Measurements from ENCODE around the gene SLC29A4.

The SLC29A4 gene

DNA sequence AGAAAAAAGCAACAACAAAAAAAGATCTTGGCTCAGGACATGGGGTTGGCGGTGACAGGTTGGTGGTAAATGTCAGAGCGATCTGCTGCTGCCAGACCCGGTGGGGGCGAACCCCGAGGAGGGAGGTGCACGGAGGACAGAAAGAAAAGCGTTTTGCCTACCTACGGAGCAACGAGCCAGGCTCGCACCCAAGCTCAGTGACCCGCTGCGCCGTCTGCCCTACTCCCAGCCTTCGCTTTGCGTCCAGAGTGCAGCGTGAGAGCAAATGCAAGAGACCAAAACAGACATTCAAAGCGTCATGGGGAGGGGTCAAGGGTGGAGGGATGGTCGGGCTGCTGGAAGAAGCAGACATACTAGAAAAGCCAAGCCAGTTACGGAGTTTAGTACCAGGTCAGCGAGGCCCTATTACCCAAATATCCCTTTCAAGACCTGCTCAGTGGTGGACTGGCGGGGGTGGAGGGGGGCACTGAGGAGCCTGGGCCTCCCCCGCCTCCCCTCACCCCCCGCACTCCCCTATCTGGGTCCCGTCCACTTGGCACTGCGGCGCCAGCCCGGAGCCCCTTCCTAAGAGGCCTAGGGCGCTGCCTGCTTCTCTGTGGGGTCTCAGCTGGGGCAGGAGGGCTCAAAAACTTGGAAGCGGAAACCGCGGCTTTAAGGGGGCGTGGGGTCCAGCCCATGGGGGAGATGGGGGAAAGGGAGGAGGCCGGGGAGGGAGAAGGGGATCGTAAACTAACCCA is 66.9 kb downstream of the SLC29A4 start:
- Histone ChIP-seq H3K27ac (replicated peaks; ENCODE audit: low read length) (no peak overlapping the region), H3K4me3 (ENCODE audit: low read length in 2 of 2) (no peak overlapping the region), H3K9ac (ENCODE audit: low read depth, low read length, poor library complexity) (no peak overlapping the region), H2AFZ (ENCODE audit: low read length) (no peak overlapping the region), H3K4me2 (ENCODE audit: insufficient read depth, low read length, poor library complexity, severe bottlenecking) (peak overlapping the region; percentile 38), H2BK5ac (ENCODE audit: low read length) (no peak overlapping the region), H4K91ac (ENCODE audit: low read depth, low read length, poor library complexity) (no peak overlapping the region), H3K79me1 (ENCODE audit: low read depth, low read length) (peaks cover 8% of the 10 kb centered on the region), H2AK5ac (ENCODE audit: low read depth, low read length) (no peak overlapping the region), H3K36me3 (replicated peaks in 1 of 2; ENCODE audit: control insufficient read depth in 2 of 2, insufficient read depth in 2 of 2, low read length in 2 of 2) (peaks cover 25 to 83% of the 10 kb centered on the region in 2 donors), H3K23ac (ENCODE audit: low read depth, low read length, poor library complexity) (peak overlapping the region; percentile 45), H3K18ac (ENCODE audit: low read length) (peak overlapping the region; percentile 63), H2BK120ac (ENCODE audit: low read depth, low read length) (no peak overlapping the region), H3K14ac (ENCODE audit: low read length) (peak overlapping the region; percentile 4), H4K8ac (ENCODE audit: low read depth, low read length) (no peak overlapping the region), H2BK15ac (ENCODE audit: low read length) (no peak overlapping the region), H3K4me1 (ENCODE audit: control insufficient read depth in 2 of 2, insufficient read depth in 1 of 2, low read depth in 1 of 2, low read length in 2 of 2) (peaks cover 0 to 16% of the 10 kb centered on the region in 2 donors), H3K4ac (ENCODE audit: low read length) (peak overlapping the region; percentile 39), H3K27me3 (ENCODE audit: control insufficient read depth in 3 of 3, insufficient read depth in 3 of 3, low read depth in 1 of 3, low read length in 3 of 3) (peaks cover 0 to 42% (median 2%) of the 10 kb centered on the region in 3 experiments), H3K9me3 (replicated peaks in 1 of 2; ENCODE audit: control insufficient read depth in 2 of 2, insufficient read depth in 1 of 2, low read depth in 1 of 2, low read length in 2 of 2) (peaks cover 7 to 18% of the 10 kb centered on the region in 2 donors), H2BK12ac (ENCODE audit: low read length) (no peak overlapping the region)
- DNase-seq (ENCODE audit: low spot score), result no peak
- WGBS, 2 donors (ENCODE audit: extremely low coverage in 2 of 2, insufficient read length in 2 of 2, insufficient replicate concordance in 1 of 2), result no CpG with 5 or more reads among the region's 34 CpGs

DNA sequence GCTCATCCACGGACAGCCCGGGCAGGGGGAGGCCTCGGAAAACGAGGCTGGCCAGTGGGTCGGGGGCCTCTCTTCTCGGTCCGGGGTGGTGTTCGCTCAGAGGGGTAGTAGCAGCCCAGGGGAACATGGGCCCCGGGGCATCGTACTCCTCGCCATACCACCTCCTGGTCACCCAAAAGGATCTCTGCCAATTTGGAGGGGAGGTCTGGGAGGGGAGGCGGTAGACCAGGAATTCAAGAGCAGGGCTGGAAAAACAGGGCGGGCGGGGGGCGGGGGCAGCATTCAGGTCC is 67.4 kb downstream of the SLC29A4 start:
- H3K18ac ChIP-seq (ENCODE audit: low read length), result no peak overlapping the region
- no peak overlapping the region for H2AK5ac ChIP-seq (ENCODE audit: low read depth, low read length)
- H3K4me2 ChIP-seq (ENCODE audit: insufficient read depth, low read length, poor library complexity, severe bottlenecking), result peak overlapping the region; percentile 14
- peaks cover 2 to 14% of the 10 kb centered on the region in 2 donors for H3K9me3 ChIP-seq (replicated peaks in 1 of 2; ENCODE audit: control insufficient read depth in 2 of 2, insufficient read depth in 1 of 2, low read depth in 1 of 2, low read length in 2 of 2)
- H3K27me3 ChIP-seq (ENCODE audit: control insufficient read depth in 3 of 3, insufficient read depth in 3 of 3, low read depth in 1 of 3, low read length in 3 of 3), result peaks cover 0 to 42% (median 2%) of the 10 kb centered on the region in 3 experiments
- no CpG with 5 or more reads among the region's 15 CpGs for WGBS, 2 donors (ENCODE audit: extremely low coverage in 2 of 2, insufficient read length in 2 of 2, insufficient replicate concordance in 1 of 2)
- H2BK120ac ChIP-seq (ENCODE audit: low read depth, low read length), result no peak overlapping the region
- H3K9ac ChIP-seq (ENCODE audit: low read depth, low read length, poor library complexity), result peak overlapping the region; percentile 50
- no peak overlapping the region for H2BK15ac ChIP-seq (ENCODE audit: low read length)
- DNase-seq (ENCODE audit: low spot score), result no peak
- H3K4me3 ChIP-seq (ENCODE audit: low read length in 2 of 2), result no peak overlapping the region
- H4K8ac ChIP-seq (ENCODE audit: low read depth, low read length), result no peak overlapping the region
- H2BK5ac ChIP-seq (ENCODE audit: low read length), result no peak overlapping the region
- H4K91ac ChIP-seq (ENCODE audit: low read depth, low read length, poor library complexity), result no peak overlapping the region
- H3K27ac ChIP-seq (replicated peaks; ENCODE audit: low read length), result no peak overlapping the region
- peak overlapping the region; percentile 45 for H3K23ac ChIP-seq (ENCODE audit: low read depth, low read length, poor library complexity)
- peaks cover 10% of the 10 kb centered on the region for H3K79me1 ChIP-seq (ENCODE audit: low read depth, low read length)
- H2BK12ac ChIP-seq (ENCODE audit: low read length), result no peak overlapping the region
- no peak overlapping the region for H3K14ac ChIP-seq (ENCODE audit: low read length)
- no peak overlapping the region for H2AFZ ChIP-seq (ENCODE audit: low read length)
- peaks cover 0 to 16% of the 10 kb centered on the region in 2 donors for H3K4me1 ChIP-seq (ENCODE audit: control insufficient read depth in 2 of 2, insufficient read depth in 1 of 2, low read depth in 1 of 2, low read length in 2 of 2)
- peaks cover 20 to 83% of the 10 kb centered on the region in 2 donors for H3K36me3 ChIP-seq (replicated peaks in 1 of 2; ENCODE audit: control insufficient read depth in 2 of 2, insufficient read depth in 2 of 2, low read length in 2 of 2)
- no peak overlapping the region for H3K4ac ChIP-seq (ENCODE audit: low read length)

DNA sequence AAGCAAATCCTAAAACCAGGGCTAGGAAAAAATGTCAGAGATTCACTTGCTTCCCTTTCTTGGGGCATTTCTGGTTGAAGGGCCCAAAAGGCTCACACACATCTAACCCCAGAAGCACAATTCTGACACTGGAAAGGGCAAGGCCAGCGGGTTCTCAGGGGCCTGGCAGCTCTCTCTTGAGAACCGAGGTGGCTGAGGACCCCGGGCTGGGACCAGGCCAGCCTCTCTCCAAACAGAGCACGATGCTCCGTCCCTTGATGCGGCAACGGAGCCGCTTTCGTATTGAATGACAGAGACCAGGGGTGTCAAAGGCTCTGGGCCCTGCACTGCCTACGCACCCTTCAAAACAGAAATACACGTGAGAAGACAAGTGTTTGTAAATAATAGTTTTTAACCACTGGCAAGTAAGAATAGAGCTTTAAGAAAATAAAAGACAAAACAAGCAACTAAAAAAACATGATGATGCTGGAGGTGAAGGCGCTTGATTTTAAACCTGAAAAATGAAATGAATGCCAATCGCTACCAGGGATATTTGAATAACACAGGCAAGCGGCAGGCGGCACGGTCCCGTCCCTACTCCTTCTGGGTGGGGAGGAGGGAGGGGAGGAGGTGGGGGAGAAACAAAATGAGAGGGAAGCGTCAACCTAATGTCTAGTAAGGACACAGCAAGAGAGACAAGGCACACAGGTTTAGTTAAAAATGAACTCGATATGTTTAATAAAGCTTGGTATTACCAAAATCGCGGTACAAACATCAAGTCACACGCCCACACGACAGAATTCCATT is 68.0 kb downstream of the SLC29A4 start:
- DNase-seq (ENCODE audit: low spot score), result no peak

More for the DNA sequence above, 68.0 kb downstream of the SLC29A4 start:
- Histone ChIP-seq H2AFZ (ENCODE audit: low read length) (no peak overlapping the region), H3K4me1 (ENCODE audit: control insufficient read depth in 2 of 2, insufficient read depth in 1 of 2, low read depth in 1 of 2, low read length in 2 of 2) (peaks cover 0 to 16% of the 10 kb centered on the region in 2 donors), H3K18ac (ENCODE audit: low read length) (no peak overlapping the region), H2BK120ac (ENCODE audit: low read depth, low read length) (no peak overlapping the region), H2AK5ac (ENCODE audit: low read depth, low read length) (no peak overlapping the region), H3K9ac (ENCODE audit: low read depth, low read length, poor library complexity) (no peak overlapping the region), H2BK15ac (ENCODE audit: low read length) (no peak overlapping the region), H3K4ac (ENCODE audit: low read length) (no peak overlapping the region), H4K91ac (ENCODE audit: low read depth, low read length, poor library complexity) (no peak overlapping the region), H3K23ac (ENCODE audit: low read depth, low read length, poor library complexity) (no peak overlapping the region), H3K36me3 (replicated peaks in 1 of 2; ENCODE audit: control insufficient read depth in 2 of 2, insufficient read depth in 2 of 2, low read length in 2 of 2) (peaks cover 21 to 84% of the 10 kb centered on the region in 2 donors), H2BK12ac (ENCODE audit: low read length) (no peak overlapping the region), H4K8ac (ENCODE audit: low read depth, low read length) (no peak overlapping the region), H2BK5ac (ENCODE audit: low read length) (no peak overlapping the region), H3K4me3 (ENCODE audit: low read length in 2 of 2) (no peak overlapping the region), H3K79me1 (ENCODE audit: low read depth, low read length) (peaks cover 10% of the 10 kb centered on the region), H3K4me2 (ENCODE audit: insufficient read depth, low read length, poor library complexity, severe bottlenecking) (no peak overlapping the region), H3K14ac (ENCODE audit: low read length) (no peak overlapping the region), H3K27ac (replicated peaks; ENCODE audit: low read length) (no peak overlapping the region), H3K27me3 (ENCODE audit: control insufficient read depth in 3 of 3, insufficient read depth in 3 of 3, low read depth in 1 of 3, low read length in 3 of 3) (peaks cover 0 to 42% (median 2%) of the 10 kb centered on the region in 3 experiments), H3K9me3 (replicated peaks in 1 of 2; ENCODE audit: control insufficient read depth in 2 of 2, insufficient read depth in 1 of 2, low read depth in 1 of 2, low read length in 2 of 2) (peaks cover 0 to 13% of the 10 kb centered on the region in 2 donors)
- no CpG with 5 or more reads among the region's 23 CpGs for WGBS, 2 donors (ENCODE audit: extremely low coverage in 2 of 2, insufficient read length in 2 of 2, insufficient replicate concordance in 1 of 2)
